NCI-H446 (cell line): ENCODE results near the gene GOLGA3.
"Not testable (repeated sequence)": the region's sequence is repeated elsewhere in the genome, so short reads cannot be mapped to it uniquely, and the experiment has no call there.

Source experiments
- DNase-seq, 2 experiments: peaks; one replicate each; lab custom pipeline; 2025; lab: John Stamatoyannopoulos, UW

The GOLGA3 gene

DNA sequence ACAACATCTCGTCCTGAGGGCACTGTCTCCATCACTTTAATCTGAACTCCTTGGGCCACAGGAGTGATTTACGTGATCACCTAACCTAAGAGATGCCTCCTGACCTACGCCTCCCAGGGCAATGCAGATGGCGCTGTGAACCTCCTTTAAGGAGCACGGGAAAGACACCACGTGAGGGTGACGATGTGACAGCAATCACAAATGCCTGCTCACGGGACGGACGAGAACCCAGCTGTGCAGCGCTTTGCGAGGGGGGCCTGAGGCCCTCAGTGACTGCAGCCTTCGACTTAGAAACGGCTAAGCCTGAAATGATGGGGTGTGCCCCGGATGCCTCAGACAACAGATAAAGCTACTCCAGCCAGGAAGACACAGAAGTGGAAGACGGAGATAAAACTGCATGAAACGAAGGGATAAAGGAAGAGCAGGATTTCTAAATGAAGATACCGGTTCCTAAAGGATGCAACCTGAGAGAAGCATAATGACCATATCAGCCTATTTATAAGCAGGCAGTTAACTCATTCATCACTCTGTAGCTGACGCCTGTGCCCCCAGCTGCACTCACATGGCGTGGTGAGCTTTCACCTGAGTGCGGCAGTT, 13.9 kb upstream of the GOLGA3 start:
- no peak for DNase-seq

DNA sequence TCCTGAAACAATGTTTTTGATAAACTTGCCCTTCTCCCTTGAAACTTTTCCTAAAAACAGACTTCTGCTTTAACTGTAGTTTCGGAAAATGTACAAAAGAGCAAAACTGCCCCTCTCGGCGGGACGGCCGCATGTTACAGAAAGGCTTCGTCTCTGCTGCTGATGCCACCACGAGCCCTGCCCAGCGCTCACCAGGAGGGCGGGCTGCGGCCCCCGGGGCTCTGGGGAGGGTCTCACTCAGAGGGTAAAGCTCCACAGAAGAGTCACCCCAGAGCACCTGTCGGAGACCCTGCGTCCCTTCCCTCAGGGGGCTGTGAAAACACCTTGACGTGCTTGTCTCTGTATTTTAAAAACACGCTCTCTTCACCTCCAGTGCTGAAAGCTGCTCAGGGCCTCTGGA, 12.5 kb upstream of the GOLGA3 start:
- DNase-seq: no peak

- DNase-seq: no peak
These were observed 11.9 kb upstream of the GOLGA3 start for GRCh38 chr12:132840536-132840935.

DNA sequence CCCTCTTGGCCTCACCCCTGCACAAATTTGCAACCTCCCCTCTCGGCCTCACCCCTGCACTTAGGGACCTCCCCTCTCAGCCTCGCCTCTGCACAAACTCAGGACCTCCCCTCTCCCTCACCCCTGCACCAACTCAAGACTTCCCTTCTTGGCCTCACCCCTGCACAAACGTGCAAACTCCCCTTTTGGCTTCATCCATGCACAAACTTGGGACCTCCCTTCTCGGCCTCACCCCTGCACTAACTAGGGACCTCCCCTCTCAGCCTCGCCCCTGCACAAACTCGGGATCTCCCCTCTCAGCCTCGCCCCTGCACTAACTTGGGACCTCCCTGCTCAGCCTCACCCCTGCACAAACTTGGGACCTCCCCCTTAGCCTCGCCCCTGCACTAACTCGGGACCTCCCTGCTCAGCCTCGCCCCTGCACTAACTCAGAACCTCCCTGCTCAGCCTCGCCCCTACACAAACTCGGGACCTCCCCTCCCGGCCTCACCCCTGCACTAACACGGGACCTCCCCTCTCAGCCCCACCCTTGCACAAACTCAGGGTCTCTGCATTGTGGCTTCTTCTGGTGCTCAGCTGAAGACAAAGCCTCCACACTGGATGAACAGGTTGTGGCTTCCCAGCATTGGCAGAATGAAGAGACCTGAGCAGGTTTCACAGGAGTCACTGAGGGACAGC, 11.0 kb upstream of the GOLGA3 start:
- no peak for DNase-seq

DNA sequence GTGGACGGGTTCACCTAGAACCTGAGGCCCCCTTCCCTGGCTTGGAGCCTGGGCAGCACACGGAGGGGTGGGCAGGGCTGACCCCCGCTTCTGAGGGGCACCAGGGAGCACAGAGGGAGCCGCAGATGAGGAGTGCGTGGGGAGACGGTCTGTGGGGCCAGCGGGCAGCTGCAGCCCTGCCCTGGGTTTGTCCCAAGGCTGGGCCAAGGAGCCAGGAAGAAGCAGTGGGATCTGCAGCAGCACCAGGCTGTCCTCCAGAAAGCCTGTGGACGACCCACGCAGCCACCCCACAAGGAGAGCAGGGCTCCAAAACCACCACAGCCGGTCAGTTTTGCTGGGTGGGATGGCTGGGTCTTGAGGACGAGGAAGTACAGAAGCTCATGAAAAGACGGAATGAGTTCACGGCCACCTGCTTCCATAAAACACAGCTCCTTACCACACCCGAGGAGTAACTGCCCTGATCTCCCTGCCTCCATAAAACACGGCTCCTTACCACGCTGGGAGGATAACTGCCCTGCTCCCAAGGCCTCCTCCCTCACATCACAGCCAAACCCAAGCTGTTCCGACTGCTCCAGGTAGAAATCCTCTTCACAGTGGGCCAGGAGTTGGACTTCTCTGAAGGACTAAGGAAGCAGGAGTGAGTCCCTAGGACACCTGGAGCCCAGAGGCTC, 9.9 kb upstream of the GOLGA3 start:
- no peak for DNase-seq

DNA sequence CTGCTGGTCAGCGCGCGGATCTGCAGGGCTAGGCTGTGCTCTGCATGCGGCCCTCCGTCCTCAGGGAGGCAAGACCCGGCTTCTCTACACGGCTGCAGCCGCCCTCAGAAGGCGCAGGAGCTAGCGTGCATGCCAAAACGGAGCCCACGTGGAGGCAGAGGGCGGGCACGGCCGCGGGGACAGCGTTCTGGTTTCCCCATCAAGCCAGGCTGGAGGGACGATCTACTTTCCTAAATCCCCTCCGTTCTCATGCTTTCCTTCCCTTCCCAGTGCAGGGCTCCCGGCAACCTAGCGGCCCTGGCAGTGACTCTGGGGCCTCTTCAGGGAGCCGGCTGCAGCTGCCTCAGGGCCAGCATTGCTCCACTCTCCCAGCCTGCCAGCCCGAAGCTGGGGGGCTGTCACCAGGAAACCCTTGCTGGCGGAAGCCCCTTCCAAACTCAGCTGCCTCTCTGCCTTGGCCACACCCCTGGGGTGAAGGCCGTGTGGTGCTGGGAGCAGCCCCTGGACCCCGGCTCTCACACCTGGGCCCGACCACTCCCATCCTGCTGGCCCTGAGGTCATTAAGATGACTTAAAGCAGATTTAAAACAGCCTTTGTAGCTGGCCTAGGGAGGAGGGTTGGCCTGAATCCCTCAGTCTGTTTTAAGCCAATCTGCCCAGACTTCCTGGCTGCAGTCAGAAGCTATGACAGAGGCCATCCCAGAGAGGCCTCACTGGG, 9.2 kb upstream of the GOLGA3 start:
- no peak for DNase-seq

DNA sequence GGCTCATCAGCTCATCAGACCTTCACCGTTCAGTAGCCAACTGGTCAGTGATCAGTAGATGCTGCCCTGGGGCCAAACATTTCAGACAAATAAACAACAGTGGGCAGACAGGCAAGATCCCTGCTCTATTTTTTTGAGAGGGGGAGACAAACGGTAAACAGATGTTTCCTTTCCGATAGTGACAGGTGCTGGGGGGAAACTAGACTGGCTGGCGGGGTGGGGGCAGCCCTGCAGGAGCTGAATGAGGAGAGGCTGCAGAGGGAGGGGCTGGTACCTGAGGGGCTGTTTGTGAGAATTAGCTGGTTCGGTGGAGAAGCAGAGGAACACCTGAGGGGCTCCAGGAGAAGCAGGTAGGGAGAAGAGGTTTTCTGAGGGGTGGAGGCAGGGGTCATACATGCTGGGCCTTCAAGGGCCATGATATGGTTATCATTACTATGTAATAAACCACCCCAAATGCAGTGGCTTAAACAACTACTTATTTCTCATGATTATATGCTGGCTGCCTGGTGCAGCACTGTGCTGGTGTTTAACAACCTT, 8.2 kb upstream of the GOLGA3 start:
- DNase-seq: no peak

DNA sequence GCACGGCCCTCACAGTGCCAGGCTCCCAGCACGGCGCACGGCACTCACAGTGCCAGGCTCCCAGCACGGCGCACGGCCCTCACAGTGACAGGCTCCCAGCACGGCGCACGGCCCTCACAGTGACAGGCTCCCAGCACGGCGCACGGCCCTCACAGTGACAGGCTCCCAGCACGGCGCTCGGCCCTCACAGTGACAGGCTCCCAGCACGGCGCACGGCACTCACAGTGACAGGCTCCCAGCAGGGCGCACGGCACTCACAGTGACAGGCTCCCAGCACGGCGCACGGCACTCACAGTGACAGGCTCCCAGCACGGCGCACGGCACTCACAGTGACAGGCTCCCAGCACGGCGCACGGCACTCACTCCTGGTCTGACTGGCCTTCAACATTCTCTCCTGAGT, 7.6 kb upstream of the GOLGA3 start:
- not testable (repeated sequence) for DNase-seq

DNA sequence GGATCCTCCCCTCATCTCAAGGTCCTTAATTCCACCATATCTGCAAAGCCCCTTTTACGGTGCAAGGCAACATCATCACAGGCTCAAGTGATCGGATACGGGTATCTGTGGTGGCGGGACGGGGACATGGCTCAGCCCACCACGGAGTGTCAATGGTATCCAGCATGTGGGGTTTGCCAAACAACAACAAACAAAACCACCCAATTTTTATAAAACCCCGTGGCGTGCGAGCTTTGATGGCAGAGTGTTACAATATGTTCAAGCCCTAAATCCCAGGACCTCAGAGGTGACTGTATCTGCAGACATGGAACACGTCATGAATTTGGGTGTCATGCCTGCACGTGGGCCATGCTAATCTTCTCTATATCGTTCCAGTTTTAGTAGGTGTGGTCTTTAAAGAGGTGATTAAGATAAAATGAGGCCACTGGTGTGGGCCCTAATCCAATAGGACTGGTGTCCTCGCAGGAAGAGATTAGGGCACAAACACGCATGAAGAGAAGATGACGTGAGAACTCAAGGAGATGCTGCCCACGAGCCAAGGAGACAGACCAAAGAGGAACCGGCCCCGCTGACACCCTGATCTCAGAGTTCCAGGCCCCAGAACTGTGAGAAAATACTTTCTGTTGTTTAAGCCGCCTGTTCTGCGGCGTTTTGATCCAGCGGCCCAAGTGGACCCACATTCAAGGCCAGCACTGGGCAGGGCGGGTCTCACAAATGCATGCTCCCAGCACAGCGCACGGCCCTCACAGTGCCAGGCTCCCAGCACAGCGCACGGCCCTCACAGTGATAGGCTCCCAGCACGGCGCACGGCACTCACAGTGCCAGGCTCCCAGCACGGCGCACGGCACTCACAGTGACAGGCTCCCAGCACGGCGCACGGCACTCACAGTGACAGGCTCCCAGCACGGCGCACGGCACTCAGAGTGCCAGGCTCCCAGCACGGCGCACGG, 6.7 kb upstream of the GOLGA3 start:
- DNase-seq: no peak

GRCh38 chr12:132834181-132834711, 5.6 kb upstream of the GOLGA3 start:
- no peak for DNase-seq

DNA sequence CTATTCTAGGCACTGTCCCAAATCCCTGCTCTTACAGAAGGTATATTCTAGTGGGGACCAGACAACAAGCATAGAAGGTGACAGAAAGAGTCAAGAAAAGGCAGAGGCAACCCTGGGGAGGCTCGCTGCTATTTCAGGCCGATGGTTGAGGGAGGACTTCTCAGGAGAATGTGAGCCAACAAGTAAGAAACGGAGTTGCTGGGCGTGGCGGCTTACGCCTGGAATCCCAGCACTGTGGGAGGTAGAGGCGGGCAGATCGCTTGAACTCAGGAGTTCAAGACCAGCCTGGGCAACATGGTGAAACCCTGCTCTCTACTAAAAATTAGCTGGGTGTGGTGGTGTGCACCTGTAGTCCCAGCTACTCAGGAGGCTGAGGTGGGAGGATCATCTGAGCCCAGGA, 4.7 kb upstream of the GOLGA3 start:
- no peak for DNase-seq

DNA sequence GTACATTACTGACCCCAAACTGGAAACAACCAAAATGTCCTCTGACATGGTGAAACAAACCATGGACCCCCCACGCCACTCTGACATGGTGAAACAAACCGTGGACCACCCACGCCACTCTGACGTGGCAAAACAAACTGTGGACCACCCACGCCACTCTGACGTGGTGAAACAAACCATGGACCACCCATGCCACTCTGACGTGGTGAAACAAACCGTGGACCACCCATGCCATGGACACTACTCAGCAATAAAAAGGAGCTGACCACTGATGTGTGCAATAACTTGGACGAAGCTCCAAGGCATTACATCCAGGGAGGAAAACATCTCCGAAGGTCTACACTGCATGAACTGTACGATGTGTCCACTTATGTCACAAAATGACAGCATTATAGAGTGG, 3.1 kb upstream of the GOLGA3 start:
- DNase-seq: no peak

DNA sequence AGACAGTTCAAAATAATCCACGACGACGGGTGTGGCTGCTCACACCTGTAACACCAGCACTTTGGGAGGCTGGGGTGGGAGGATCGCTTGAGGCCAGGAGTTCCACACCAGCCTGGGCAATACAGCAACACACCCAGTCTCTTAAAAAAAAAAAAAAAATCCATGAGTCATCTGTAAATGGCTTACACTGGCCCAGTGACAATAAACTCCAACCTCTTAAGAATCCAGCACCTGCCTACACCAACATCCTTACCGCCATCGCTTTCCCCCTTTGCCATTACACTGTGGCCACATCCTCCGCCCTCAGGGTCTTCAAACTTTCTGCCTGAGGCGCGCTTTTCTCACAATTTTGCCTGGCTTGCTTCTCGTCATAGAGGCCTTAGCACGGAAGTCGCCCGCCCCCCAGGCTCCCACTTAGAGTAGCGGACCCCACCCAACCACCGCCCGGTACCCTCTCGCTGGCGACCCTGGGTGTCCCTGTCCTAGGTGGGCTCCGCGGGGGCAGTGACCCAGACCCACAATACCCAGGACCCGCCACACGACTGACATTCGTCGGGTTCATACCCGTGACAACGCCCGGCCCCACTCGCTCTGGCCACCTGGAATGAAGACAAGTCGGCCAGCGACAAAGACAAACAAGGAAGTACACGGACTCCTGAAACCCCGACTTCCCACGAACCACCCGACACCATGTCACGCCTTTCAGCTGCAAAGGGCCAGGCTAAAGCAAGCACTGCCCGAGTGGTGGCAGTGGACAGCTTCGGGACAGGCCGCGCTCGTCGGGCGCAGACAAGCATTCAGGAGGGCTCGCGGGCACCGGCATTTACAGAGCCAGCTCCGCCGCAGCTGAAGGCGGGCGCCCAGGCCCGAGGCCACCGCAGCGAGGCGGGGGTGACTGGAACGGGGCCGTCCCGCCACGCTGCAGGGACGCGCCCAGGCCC, 636 bp downstream of the GOLGA3 start:
- peak in 1 of 2 experiments; percentile 23 for DNase-seq

GRCh38 chr12:132825861-132826260, 2.8 kb downstream of the GOLGA3 start:
- DNase-seq: no peak

DNA sequence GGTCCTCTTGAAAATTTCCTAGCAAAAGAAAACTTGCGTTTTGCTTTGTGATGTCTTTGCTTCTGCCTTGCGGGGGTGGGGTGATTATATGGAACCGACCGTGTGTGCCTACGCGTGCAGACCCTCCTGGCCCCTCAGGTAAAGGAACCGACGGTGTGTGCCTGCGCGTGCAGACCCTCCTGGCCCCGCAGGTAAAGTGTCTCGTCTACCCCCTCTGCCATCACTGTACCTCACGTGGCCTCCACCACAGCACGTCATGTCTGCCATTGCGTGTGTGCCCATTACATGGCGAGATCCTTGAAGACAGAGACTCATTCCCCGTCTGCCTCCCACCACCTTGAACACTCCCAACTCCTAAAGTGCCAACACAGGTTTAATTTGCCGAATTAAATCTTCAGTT, 3.6 kb downstream of the GOLGA3 start:
- DNase-seq: no peak

DNA sequence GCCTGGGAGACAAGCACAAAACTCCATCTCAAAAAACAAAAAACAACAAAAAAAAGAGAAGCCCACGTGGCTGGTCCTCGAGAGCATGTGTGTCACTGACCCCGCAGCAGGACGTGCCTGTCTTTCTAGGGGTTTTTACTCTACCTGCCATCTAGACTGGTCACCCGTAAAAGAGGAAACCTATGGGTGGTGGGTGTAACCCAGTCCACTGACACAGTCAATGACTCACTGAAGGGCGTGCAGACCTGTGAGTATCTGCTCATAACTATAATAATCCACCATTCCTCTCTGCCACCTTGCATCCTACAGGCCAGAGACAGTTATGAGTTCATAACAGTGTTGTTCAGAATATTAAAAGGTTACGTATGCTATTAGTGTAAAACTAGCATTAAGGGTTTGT, 4.6 kb downstream of the GOLGA3 start:
- DNase-seq: no peak

DNA sequence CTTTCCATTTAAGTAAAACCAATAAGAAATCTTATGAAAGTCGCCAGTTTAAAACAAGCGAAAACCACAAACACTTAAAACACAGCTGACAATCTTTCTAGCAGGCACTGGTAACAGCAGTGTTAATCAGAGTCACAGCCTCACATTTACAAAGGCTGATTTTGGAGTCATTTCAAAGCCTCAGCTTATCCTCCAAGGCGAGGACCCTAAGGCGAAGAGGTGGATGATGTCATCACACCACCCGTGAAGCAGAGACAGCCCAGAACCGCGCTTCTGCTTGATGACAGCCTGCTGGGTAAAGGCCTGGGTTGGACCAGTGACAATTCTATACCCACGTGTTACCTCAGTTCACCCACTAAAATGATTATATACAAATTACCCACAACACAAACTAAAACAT, 10.1 kb downstream of the GOLGA3 start:
- no peak for DNase-seq

GRCh38 chr12:132814232-132814631, 14.4 kb downstream of the GOLGA3 start:
- no peak for DNase-seq

DNA sequence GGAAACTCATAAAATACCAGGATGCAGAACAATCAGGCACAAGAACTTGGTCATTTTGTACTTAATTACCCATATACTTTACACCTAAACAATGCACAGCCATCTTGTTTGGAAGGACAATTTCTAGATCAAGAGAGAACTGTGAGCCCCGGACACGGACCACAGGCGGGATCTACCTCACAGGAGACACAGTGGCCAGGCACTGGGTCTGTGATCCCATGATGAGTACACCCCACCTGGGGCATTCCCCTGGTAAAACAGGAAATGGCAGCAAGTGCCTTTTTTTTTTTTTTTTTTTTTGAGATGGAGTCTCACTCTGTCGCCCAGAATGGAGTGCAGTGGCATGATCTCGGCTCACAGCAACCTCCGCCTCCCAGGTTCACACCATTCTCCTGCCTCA, 15.2 kb downstream of the GOLGA3 start:
- no peak for DNase-seq
